MM.1S (cell line): Measurements from ENCODE around the gene GMFB.

ENCODE experiments used
- DNase-seq: peaks from one replicate; pipeline ENCODE4 v3.0.0-alpha.2; 2015
- H2AFZ ChIP-seq: fragments of 300-600 bp; sonication (generic); 2 replicates; pipeline ENCODE4 v1.6.0; 2016; ENCODE audit warnings: antibody characterized with exemption, low read length
- H3F3A ChIP-seq: fragments of 300-600 bp; sonication (generic); 2 replicates; pipeline ENCODE4 v1.6.1; 2016; ENCODE audit warnings: mild to moderate bottlenecking, antibody characterized with exemption, low read length, moderate library complexity, mixed read lengths; ENCODE audit not compliant: insufficient read depth
- H3K27ac ChIP-seq: fragments of 300-600 bp; sonication (generic); 2 replicates; pipeline ENCODE4 v1.5.1; 2016; ENCODE audit warnings: mild to moderate bottlenecking, low read length
- H3K27me3 ChIP-seq: fragments of 300-600 bp; sonication (generic); replicated peaks from 2 replicates; pipeline ENCODE4 v1.6.0; 2016; ENCODE audit warnings: low read length; ENCODE audit not compliant: insufficient read depth
- H3K36me3 ChIP-seq: fragments of 300-600 bp; sonication (generic); replicated peaks from 2 replicates; pipeline ENCODE4 v1.6.1; 2016; ENCODE audit warnings: mild to moderate bottlenecking, low read length, mixed read lengths; ENCODE audit not compliant: insufficient read depth
- H3K4me1 ChIP-seq: fragments of 300-600 bp; sonication (generic); 2 replicates; pipeline ENCODE4 v1.6.1; 2016; ENCODE audit warnings: low read length, mixed read lengths
- H3K4me2 ChIP-seq: fragments of 300-600 bp; sonication (generic); 2 replicates; pipeline ENCODE4 v1.6.0; 2016; ENCODE audit warnings: low read depth, low read length
- H3K4me3 ChIP-seq: fragments of 300-600 bp; sonication (generic); 2 replicates; pipeline ENCODE4 v1.5.1; 2016; ENCODE audit warnings: low read length, mixed read lengths
- H3K79me2 ChIP-seq: fragments of 300-600 bp; sonication (generic); 2 replicates; pipeline ENCODE4 v1.6.1; 2016; ENCODE audit warnings: mixed run types, low read length, mixed read lengths
- H3K9ac ChIP-seq: fragments of 300-600 bp; sonication (generic); 2 replicates; pipeline ENCODE4 v1.6.1; 2016; ENCODE audit warnings: low read length, mixed read lengths
- H3K9me2 ChIP-seq: fragments of 300-600 bp; sonication (generic); replicated peaks from 2 replicates; pipeline ENCODE4 v1.6.1; 2016; ENCODE audit warnings: mild to moderate bottlenecking, low read length, mixed read lengths; ENCODE audit not compliant: insufficient read depth
- H3K9me3 ChIP-seq: fragments of 300-600 bp; sonication (generic); replicated peaks from 2 replicates; pipeline ENCODE4 v1.6.1; 2016; ENCODE audit warnings: mild to moderate bottlenecking, low read length, mixed read lengths; ENCODE audit not compliant: insufficient read depth
- H4K20me1 ChIP-seq: fragments of 300-600 bp; sonication (generic); 2 replicates; pipeline ENCODE4 v1.6.1; 2016; ENCODE audit warnings: mild to moderate bottlenecking, low read length, moderate library complexity, mixed read lengths; ENCODE audit not compliant: insufficient read depth
- CTCF ChIP-seq: fragments of 300-600 bp; sonication (generic); IDR thresholded peaks from 2 replicates; pipeline ENCODE4 v1.5.1; 2016; ENCODE audit warnings: antibody characterized with exemption, low read length, mixed read lengths
- EZH2 ChIP-seq: fragments of 300-600 bp; sonication (generic); optimal IDR thresholded peaks from 2 replicates; pipeline ENCODE3; 2017; ENCODE audit warnings: low read depth, mild to moderate bottlenecking, antibody characterized with exemption, low read length, mixed read lengths
- EZH2phosphoT487 ChIP-seq: fragments of 300-600 bp; sonication (generic); IDR thresholded peaks from 2 replicates; pipeline ENCODE4 v1.6.1; 2018; ENCODE audit warnings: antibody characterized with exemption, low read length

Gene GMFB

GRCh38 chr14:54483846-54484245, 4.9 kb downstream of the GMFB start:
- Histone ChIP-seq H3K27me3 (no peaks in the 10 kb centered on the region), H3K79me2 (peaks cover 48% of the 10 kb centered on the region), H3K9me2 (no peaks in the 10 kb centered on the region), H3F3A (no peaks in the 10 kb centered on the region), H4K20me1 (no peaks in the 10 kb centered on the region), H3K36me3 (no peaks in the 10 kb centered on the region; the same call in 1 of the 2 replicates), H3K4me1 (peaks cover 5% of the 10 kb centered on the region; the same call in 1 of the 2 replicates), H3K9ac (no peak overlapping the region), H3K9me3 (no peaks in the 10 kb centered on the region), H3K4me3 (no peak overlapping the region), H3K27ac (no peak overlapping the region), H2AFZ (no peak overlapping the region), H3K4me2 (no peak overlapping the region)
- DNase-seq = no peak
- TF ChIP-seq EZH2phosphoT487 (no peak), EZH2 (no peak), CTCF (no peak)

- no peak overlapping the region for H3K4me2 ChIP-seq
- no peaks in the 10 kb centered on the region; the same call in 1 of the 2 replicates for H3K36me3 ChIP-seq
These were observed 5.6 kb downstream of the GMFB start for GRCh38 chr14:54483073-54483745.

GRCh38 chr14:54481695-54482094, 7.1 kb downstream of the GMFB start:
- Histone ChIP-seq H3K27me3 (no peaks in the 10 kb centered on the region), H3K36me3 (no peaks in the 10 kb centered on the region; the same call in 1 of the 2 replicates), H3K4me3 (no peak overlapping the region), H3K9me2 (no peaks in the 10 kb centered on the region), H4K20me1 (no peaks in the 10 kb centered on the region), H3F3A (no peaks in the 10 kb centered on the region), H3K9me3 (no peaks in the 10 kb centered on the region), H3K79me2 (peaks cover 32% of the 10 kb centered on the region), H3K9ac (no peak overlapping the region), H2AFZ (no peak overlapping the region), H3K4me1 (peaks cover 5% of the 10 kb centered on the region; the same call in 1 of the 2 replicates), H3K27ac (no peak overlapping the region), H3K4me2 (no peak overlapping the region)
- DNase-seq = no peak
- TF ChIP-seq CTCF (no peak), EZH2 (no peak), EZH2phosphoT487 (no peak)

More at GRCh38 chr14:54483073-54483745, 5.6 kb downstream of the GMFB start:
- H3K4me1 ChIP-seq = peaks cover 5% of the 10 kb centered on the region; the same call in 1 of the 2 replicates
- no peak overlapping the region for H3K4me3 ChIP-seq
- H3F3A ChIP-seq = no peaks in the 10 kb centered on the region
- peaks cover 44% of the 10 kb centered on the region for H3K79me2 ChIP-seq
- H3K27ac ChIP-seq = no peak overlapping the region
- H3K9me2 ChIP-seq = no peaks in the 10 kb centered on the region
- no peak overlapping the region for H2AFZ ChIP-seq
- no peak for DNase-seq
- H4K20me1 ChIP-seq = no peaks in the 10 kb centered on the region
- H3K27me3 ChIP-seq = no peaks in the 10 kb centered on the region
- no peak overlapping the region for H3K9ac ChIP-seq
- no peaks in the 10 kb centered on the region for H3K9me3 ChIP-seq
- TF ChIP-seq EZH2phosphoT487 (no peak), CTCF (no peak), EZH2 (no peak)
